K562 (cell line): ENCODE data around the gene NKD1. TPM values are rescaled to one million over a fixed set of nuclear protein-coding genes. Genes with fewer than 3 reads are reported as not detected.

Experiments used
- ATAC-seq: fragments of 200-7000 bp; cut with Tn5 transposase; 3 replicates; pipeline ENCODE4 v1.9.1; 2020; ENCODE audit warnings: moderate library complexity
- BruUV-seq: library from RNA; stranded (reverse); fragments of 400-500 nt; replicated peaks from 2 replicates; lab custom pipeline; 2021; lab: Mats Ljungman, UMichigan
- CTCF ChIA-PET: fragments of 300-600 bp; formaldehyde crosslinking; extraction: SDS; loops from one replicate; lab custom pipeline; 2021; ENCODE audit warnings: low intra/inter-chr PET ratio; lab: Yijun Ruan, JAX
- POLR2A ChIA-PET: fragments of 300-600, 350-650 bp; sonication (Branson Sonifier 250); formaldehyde crosslinking; extraction: SDS; loops from one replicate; lab custom pipeline; 2021; ENCODE audit warnings: antibody characterized with exemption, inconsistent platforms; lab: Yijun Ruan, JAX
- DNase-seq, 4 experiments: peaks; one replicate each; pipeline versions ENCODE4 v3.0.0 to v3.0.0-alpha.2; 2011 to 2018; ENCODE audit warnings: low spot score in 3 of 4, mixed read lengths in 3 of 4; ENCODE audit errors: extremely low read depth in 1 of 4
- FAIRE-seq: peaks from 2 replicates; lab custom pipeline; 2011; peaks lifted over from hg19 to GRCh38; lab: Jason Lieb, UNC
- H2AFZ ChIP-seq: 2 replicates; pipeline ENCODE4 v1.6.0; 2011; ENCODE audit warnings: low read depth, low read length, control low read depth, inconsistent platforms
- H3K27ac ChIP-seq: fragments of 200-600 bp; 3 replicates; pipeline ENCODE4 v1.8.0; 2011; ENCODE audit warnings: low read depth, mild to moderate bottlenecking, control low read depth, inconsistent platforms, low read length, moderate library complexity, mixed read lengths; ENCODE audit errors: extremely low read depth
- H3K27me3 ChIP-seq, 2 experiments: fragments of 300-600 bp in 1 of 2; 2 replicates in 1 of 2; 3 replicates in 1 of 2; pipeline versions ENCODE4 v1.6.0 to v1.8.0; 2011; ENCODE audit warnings: inconsistent platforms in 2 of 2, low read length in 2 of 2, mild to moderate bottlenecking in 1 of 2, mixed read lengths in 1 of 2, moderate library complexity in 1 of 2; ENCODE audit not compliant: control insufficient read depth in 2 of 2, insufficient read depth in 2 of 2
- H3K36me3 ChIP-seq: fragments of 300-600 bp; 3 replicates; pipeline ENCODE4 v1.8.0; 2011; ENCODE audit warnings: mild to moderate bottlenecking, low read length, inconsistent platforms; ENCODE audit not compliant: control insufficient read depth, insufficient read depth
- H3K4me1 ChIP-seq, 2 experiments: fragments of 200-600 bp in 1 of 2; replicated peaks in 1 of 2; 2 replicates in 1 of 2; 3 replicates in 1 of 2; pipeline versions ENCODE4 v1.5.1 to v1.8.0; 2011; ENCODE audit warnings: inconsistent platforms in 2 of 2, low read length in 2 of 2, mild to moderate bottlenecking in 1 of 2, mixed read lengths in 1 of 2, moderate library complexity in 1 of 2; ENCODE audit not compliant: control insufficient read depth in 2 of 2, insufficient read depth in 2 of 2
- H3K4me2 ChIP-seq: 2 replicates; pipeline ENCODE4 v1.6.1; 2011; ENCODE audit warnings: low read length, control low read depth, inconsistent platforms, mixed read lengths; ENCODE audit not compliant: insufficient read depth
- H3K4me3 ChIP-seq: fragments of 200-600 bp; sonication (generic), shearing (Covaris generic); 2 replicates; pipeline ENCODE4 v1.5.1; 2016; ENCODE audit warnings: control low read depth, inconsistent platforms
- H3K79me2 ChIP-seq: fragments of 200-600 bp; 3 replicates; pipeline ENCODE4 v1.8.0; 2011; ENCODE audit warnings: low read length, inconsistent platforms; ENCODE audit not compliant: control insufficient read depth, insufficient read depth
- H3K9ac ChIP-seq, 2 experiments: 2 replicates each; pipeline versions ENCODE4 v1.6.0 to v1.6.1; 2011; ENCODE audit warnings: low read depth in 2 of 2, low read length in 2 of 2, control low read depth in 1 of 2, inconsistent platforms in 1 of 2, mild to moderate bottlenecking in 1 of 2, mixed read lengths in 1 of 2; ENCODE audit not compliant: insufficient read depth in 1 of 2
- H3K9me1 ChIP-seq: one replicate; pipeline ENCODE4 v1.6.0; 2011; ENCODE audit warnings: inconsistent platforms, mild to moderate bottlenecking, low read length, moderate library complexity; ENCODE audit not compliant: control insufficient read depth, insufficient read depth
- H3K9me3 ChIP-seq: replicated peaks from 2 replicates; pipeline ENCODE4 v1.5.1; 2011; ENCODE audit warnings: low read depth, low read length, inconsistent platforms; ENCODE audit not compliant: control insufficient read depth, insufficient read depth
- H4K20me1 ChIP-seq: replicated peaks from 2 replicates; pipeline ENCODE4 v1.6.1; 2011; ENCODE audit warnings: low read length, inconsistent platforms, mixed read lengths; ENCODE audit not compliant: control insufficient read depth, insufficient read depth
- ARID3A ChIP-seq: IDR thresholded peaks from 2 replicates; pipeline ENCODE4 v1.6.1; 2012; ENCODE audit warnings: low read depth, low read length, improper control_type of control experiment, borderline replicate concordance
- CREB5 ChIP-seq: fragments of 250-450 bp; sonication (Bioruptor Pico); IDR thresholded peaks from 2 replicates; pipeline ENCODE4 v1.5.0; 2020; ENCODE audit warnings: mild to moderate bottlenecking
- HEY1 ChIP-seq: fragments of 250-450 bp; sonication (Bioruptor Pico); IDR thresholded peaks from 2 replicates; pipeline ENCODE4 v1.5.0; 2020; ENCODE audit warnings: mild to moderate bottlenecking, moderate library complexity, borderline replicate concordance
- MCM5 ChIP-seq: fragments of 450-650 bp; IDR thresholded peaks from 2 replicates; pipeline ENCODE4 v1.6.1; 2016; ENCODE audit warnings: low read depth
- MLLT1 ChIP-seq, 2 experiments: fragments of 450-650 bp; IDR thresholded peaks; 2 replicates each; pipeline ENCODE4 v1.6.1; 2016
- MYBL2 ChIP-seq, 2 experiments: fragments of 450-650 bp in 1 of 2; sonication (generic) in 1 of 2; formaldehyde crosslinking in 1 of 2; IDR thresholded peaks; 2 replicates each; pipeline versions ENCODE4 v1.6.1 to v1.8.1; 2017 to 2022; ENCODE audit warnings: borderline replicate concordance in 1 of 2, inconsistent platforms in 1 of 2, low read depth in 1 of 2, mild to moderate bottlenecking in 1 of 2, missing genetic modification reagents in 1 of 2, moderate library complexity in 1 of 2
- SP2 ChIP-seq: IDR thresholded peaks from 2 replicates; pipeline ENCODE4 v1.6.1; 2011; ENCODE audit warnings: mild to moderate bottlenecking, low read depth, low read length, moderate library complexity; ENCODE audit not compliant: poor library complexity, severe bottlenecking; ENCODE audit errors: extremely low read depth
- WGBS: fragments of 100-300 bp; shearing (Covaris generic); methylation state at CpG from one replicate; pipeline ENCODE4 v1.1.6; 2016; ENCODE audit warnings: low coverage, mixed read lengths; ENCODE audit not compliant: insufficient coverage; ENCODE audit errors: missing lambda C conversion rate; 5-methylcytosine and 5-hydroxymethylcytosine counted together
- in situ Hi-C: fragments of 300-500 bp; cut with MboI; formaldehyde crosslinking; loops from 4 replicates; pipeline ENCODE4 v1.15.0; 2018; ENCODE audit warnings: inconsistent platforms, mixed read lengths
- intact Hi-C: fragments of 100-400 bp; cut with micrococcal nuclease; formaldehyde crosslinking; loops from 2 replicates; pipeline ENCODE4 v1.14.2; 2022
- polyA plus RNA-seq, 8 experiments: library from polyadenylated mRNA; depleted of rRNA in 4 of 8; stranded (reverse) in 5 of 8; unstranded in 3 of 8; fragments of >200 nt; fragmentation: Nextera tagmentation in 2 of 8; fragmentation: Illumina TruSeq in 1 of 8; extraction: Ambion mirVana in 2 of 8; extraction: Trizol in 1 of 8; gene quantifications; 2 replicates each; pipeline versions ENCODE4 v1.2.1 to v1.2.3, GENCODE V29; 2011 to 2014; ENCODE audit warnings: inconsistent platforms in 1 of 8, missing spikeins in 1 of 8
- total RNA-seq, 7 experiments: library from RNA; depleted of rRNA in 6 of 7; stranded (reverse); fragments of >200 nt in 6 of 7; fragmentation: Illumina TruSeq in 2 of 7; extraction: Trizol in 2 of 7; gene quantifications; 2 replicates each; pipeline versions ENCODE4 v1.2.1 to v1.2.3, GENCODE V29; 2011 to 2021; ENCODE audit warnings: low replicate concordance in 1 of 7

Gene NKD1
- total and polyA plus RNA-seq, 9 of the 15 experiments (the other 6 are each of a cell fraction or from before 2014, with no cell fraction given), result under 0.01 to 0.24 (median 0.04) TPM; not detected in 2

GRCh38 chr16:50585331-50585776, 37.2 kb downstream of the NKD1 start:
- Histone ChIP-seq H3K9me3 (no peaks in the 10 kb centered on the region), H2AFZ (no peak overlapping the region), H3K9ac (no peak overlapping the region), H3K4me1 (peaks cover 0 to 3% of the 10 kb centered on the region in 2 experiments; a peak in 1 of 5 replicates), H3K79me2 (no peaks in the 10 kb centered on the region), H3K4me3 (no peak overlapping the region), H3K36me3 (no peaks in the 10 kb centered on the region), H3K4me2 (no peak overlapping the region), H3K27ac (no peak overlapping the region), H3K27me3 (peaks cover 4 to 42% of the 10 kb centered on the region in 2 experiments; a peak in 4 of 5 replicates), H4K20me1 (no peaks in the 10 kb centered on the region; the same call in 1 of the 2 replicates), H3K9me1 (no peaks in the 10 kb centered on the region)
- TF ChIP-seq ARID3A (no peak), CREB5 (CRISPR knock-in tag) (no peak), MYBL2 (IDR thresholded peaks at IDR 0.05; ENCODE audit: low read depth) (no peak), MYBL2 (CRISPR knock-in tag; IDR thresholded peaks at IDR 0.05; ENCODE audit: borderline replicate concordance) (no peak), MCM5 (no peak), MLLT1 (IDR thresholded peaks at IDR 0.05) (no peak), SP2 (no peak), HEY1 (CRISPR knock-in tag) (no peak)
- WGBS, result 6% methylated on average over 15 of the region's 16 CpGs
- ChIA-PET POLR2A (no interaction called here), CTCF (no interaction called here)
- ATAC-seq, result no peak; the same call in 2 of the 3 replicates
- no peak for DNase-seq
- in situ Hi-C loops, result no loop called here
- intact Hi-C loops, result no loop called here
- no TSS peak for BruUV-seq
- no peak for FAIRE-seq
